ENCODE measurements around the gene CHTF18. TPM values are rescaled to one million over a fixed set of nuclear protein-coding genes. Genes with fewer than 3 reads are reported as not detected.

Gene CHTF18
- total and polyA plus RNA-seq, 10 of the 15 experiments (the other 5 are each of a cell fraction or from before 2014, with no cell fraction given): 1.6 to 87.8 (median 19.4) TPM

DNA sequence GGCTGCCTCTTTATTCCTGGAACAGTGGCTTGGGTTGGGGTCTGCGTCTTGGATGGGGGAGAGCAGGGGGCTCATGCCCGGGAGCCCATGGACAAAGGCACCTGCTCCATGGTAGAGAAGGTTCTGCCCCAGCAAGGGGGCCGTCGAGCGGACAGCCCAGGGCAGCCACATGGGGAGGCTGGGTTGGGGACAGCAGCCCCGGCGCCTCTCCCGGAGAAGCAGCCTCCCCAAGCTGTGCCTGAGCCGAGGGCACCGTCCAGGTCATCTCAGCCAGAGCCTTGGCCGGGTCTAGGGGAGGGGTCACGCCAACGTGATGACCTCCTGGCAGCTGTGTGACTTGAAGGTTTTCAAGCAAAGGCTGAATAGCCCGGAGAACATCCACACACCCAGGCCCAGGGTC is 45.0 kb downstream of the CHTF18 start (continued):
- TF ChIP-seq ZBTB4 (CRISPR knock-in tag; IDR thresholded peaks at IDR 0.05) (no peak), CBFB (IDR thresholded peaks at IDR 0.05; ENCODE audit: low read depth) (no peak), ZBTB11 (CRISPR knock-in tag; IDR thresholded peaks at IDR 0.05) (no peak), ASH2L (IDR thresholded peaks at IDR 0.05; ENCODE audit: borderline replicate concordance, low read depth) (no peak), PAX8 (IDR thresholded peaks at IDR 0.05) (no peak)
- TF ChIP-seq, protein P1, sequence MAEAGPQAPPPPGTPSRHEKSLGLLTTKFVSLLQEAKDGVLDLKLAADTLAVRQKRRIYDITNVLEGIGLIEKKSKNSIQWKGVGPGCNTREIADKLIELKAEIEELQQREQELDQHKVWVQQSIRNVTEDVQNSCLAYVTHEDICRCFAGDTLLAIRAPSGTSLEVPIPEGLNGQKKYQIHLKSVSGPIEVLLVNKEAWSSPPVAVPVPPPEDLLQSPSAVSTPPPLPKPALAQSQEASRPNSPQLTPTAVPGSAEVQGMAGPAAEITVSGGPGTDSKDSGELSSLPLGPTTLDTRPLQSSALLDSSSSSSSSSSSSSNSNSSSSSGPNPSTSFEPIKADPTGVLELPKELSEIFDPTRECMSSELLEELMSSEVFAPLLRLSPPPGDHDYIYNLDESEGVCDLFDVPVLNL (IDR thresholded peaks at IDR 0.05; ENCODE audit: low read depth, low read length): no peak

All from GM12878 (cell line).